ENCODE results near the gene ARG1. TPM values are rescaled to one million over a fixed set of nuclear protein-coding genes. Genes with fewer than 3 reads are reported as not detected.

Gene ARG1
- total RNA-seq, 1 donor from 2014 or later, result not detected

DNA sequence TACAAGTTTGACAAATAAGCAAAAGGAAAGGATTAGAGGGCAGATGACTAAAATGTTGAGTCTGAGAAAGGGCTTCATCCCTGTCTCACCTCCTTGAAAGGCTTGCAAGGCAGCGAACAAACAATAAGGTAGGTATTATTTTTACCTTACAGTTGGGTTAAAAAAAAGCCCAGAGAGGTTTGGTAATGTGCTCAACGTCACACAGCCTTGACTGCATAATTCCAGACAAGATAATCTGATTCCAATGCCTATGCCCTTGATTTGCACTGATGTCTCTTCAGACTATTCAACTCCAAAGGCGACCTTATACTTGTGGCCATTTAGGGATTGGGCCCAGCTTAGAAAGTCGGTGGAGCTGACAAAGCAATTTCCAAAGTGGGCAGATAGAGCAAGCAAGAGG, 1.7 kb downstream of the ARG1 start:
- H3K27me3 ChIP-seq (ENCODE audit: control insufficient read depth, insufficient read depth, low read length), result no peaks in the 10 kb centered on the region
- H3K36me3 ChIP-seq (ENCODE audit: control insufficient read depth, insufficient read depth, low read length), result no peaks in the 10 kb centered on the region
- FAIRE-seq (no peak), DNase-seq (ENCODE audit: low read depth) (no peak)
- TF ChIP-seq, protein P1, sequence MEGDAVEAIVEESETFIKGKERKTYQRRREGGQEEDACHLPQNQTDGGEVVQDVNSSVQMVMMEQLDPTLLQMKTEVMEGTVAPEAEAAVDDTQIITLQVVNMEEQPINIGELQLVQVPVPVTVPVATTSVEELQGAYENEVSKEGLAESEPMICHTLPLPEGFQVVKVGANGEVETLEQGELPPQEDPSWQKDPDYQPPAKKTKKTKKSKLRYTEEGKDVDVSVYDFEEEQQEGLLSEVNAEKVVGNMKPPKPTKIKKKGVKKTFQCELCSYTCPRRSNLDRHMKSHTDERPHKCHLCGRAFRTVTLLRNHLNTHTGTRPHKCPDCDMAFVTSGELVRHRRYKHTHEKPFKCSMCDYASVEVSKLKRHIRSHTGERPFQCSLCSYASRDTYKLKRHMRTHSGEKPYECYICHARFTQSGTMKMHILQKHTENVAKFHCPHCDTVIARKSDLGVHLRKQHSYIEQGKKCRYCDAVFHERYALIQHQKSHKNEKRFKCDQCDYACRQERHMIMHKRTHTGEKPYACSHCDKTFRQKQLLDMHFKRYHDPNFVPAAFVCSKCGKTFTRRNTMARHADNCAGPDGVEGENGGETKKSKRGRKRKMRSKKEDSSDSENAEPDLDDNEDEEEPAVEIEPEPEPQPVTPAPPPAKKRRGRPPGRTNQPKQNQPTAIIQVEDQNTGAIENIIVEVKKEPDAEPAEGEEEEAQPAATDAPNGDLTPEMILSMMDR (IDR thresholded peaks at IDR 0.05; ENCODE audit: insufficient read depth, low read length, severe bottlenecking), result no peak
- no peak overlapping the region for H3K4me3 ChIP-seq (ENCODE audit: low read depth, low read length)

- no peak overlapping the region for H3K4me3 ChIP-seq (ENCODE audit: low read depth, low read length)
- FAIRE-seq, result no peak
- TF ChIP-seq, protein P1 (IDR thresholded peaks at IDR 0.05; ENCODE audit: insufficient read depth, low read length, severe bottlenecking), result no peak
- no peaks in the 10 kb centered on the region for H3K27me3 ChIP-seq (ENCODE audit: control insufficient read depth, insufficient read depth, low read length)
- no peak for DNase-seq (ENCODE audit: low read depth)
- no peaks in the 10 kb centered on the region for H3K36me3 ChIP-seq (ENCODE audit: control insufficient read depth, insufficient read depth, low read length)
Measured at GRCh38 chr6:131575834-131576478, 2.9 kb downstream of the ARG1 start.

DNA sequence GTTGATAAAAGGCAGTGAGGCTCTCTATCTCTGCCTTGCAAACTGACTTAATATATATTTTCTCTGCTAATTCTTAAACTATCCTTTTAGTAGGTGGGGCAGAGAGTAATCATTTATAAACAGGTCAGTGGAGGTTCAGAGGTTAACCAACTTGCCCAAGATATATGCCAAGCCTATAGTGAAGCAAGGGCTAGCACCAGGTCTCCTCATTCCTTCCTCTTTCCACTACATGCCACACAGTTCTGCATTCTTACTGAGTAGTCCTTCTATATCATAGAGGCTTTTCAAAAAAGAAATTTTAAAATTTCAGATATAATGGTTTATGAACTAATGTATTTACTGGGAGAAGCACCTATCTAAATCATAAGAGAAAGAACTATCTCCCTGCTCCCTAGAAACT, 8.5 kb downstream of the ARG1 start:
- TF ChIP-seq, protein P1 (IDR thresholded peaks at IDR 0.05; ENCODE audit: insufficient read depth, low read length, severe bottlenecking), result no peak
- Histone ChIP-seq H3K4me3 (ENCODE audit: low read depth, low read length) (no peak overlapping the region), H3K36me3 (ENCODE audit: control insufficient read depth, insufficient read depth, low read length) (no peaks in the 10 kb centered on the region), H3K27me3 (ENCODE audit: control insufficient read depth, insufficient read depth, low read length) (no peaks in the 10 kb centered on the region)
- FAIRE-seq (no peak), DNase-seq (ENCODE audit: low read depth) (no peak)

DNA sequence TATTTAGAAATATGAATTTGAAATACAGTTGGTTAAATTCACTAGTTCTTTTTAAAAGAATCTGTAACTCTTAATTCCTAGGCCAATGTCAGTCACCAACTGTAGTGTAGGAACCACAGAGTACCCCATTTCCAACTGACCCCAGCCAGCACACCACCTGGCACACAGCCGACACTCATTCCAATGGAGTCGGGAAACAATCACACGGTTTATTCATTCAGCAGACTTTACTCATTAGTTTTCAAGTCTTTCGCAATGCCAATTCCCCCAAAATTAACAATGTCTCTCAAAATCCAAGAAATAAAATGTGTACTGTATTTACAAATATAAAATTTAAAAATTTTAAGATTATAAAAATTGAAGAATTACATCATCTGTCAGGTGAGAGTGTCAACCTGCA, 13.5 kb downstream of the ARG1 start:
- Histone ChIP-seq H3K4me3 (ENCODE audit: low read depth, low read length) (no peak overlapping the region), H3K27me3 (ENCODE audit: control insufficient read depth, insufficient read depth, low read length) (no peaks in the 10 kb centered on the region), H3K36me3 (ENCODE audit: control insufficient read depth, insufficient read depth, low read length) (peaks cover 5% of the 10 kb centered on the region)
- TF ChIP-seq, protein P1 (IDR thresholded peaks at IDR 0.05; ENCODE audit: insufficient read depth, low read length, severe bottlenecking), result no peak
- no peak for DNase-seq (ENCODE audit: low read depth)
- no peak for FAIRE-seq

DNA sequence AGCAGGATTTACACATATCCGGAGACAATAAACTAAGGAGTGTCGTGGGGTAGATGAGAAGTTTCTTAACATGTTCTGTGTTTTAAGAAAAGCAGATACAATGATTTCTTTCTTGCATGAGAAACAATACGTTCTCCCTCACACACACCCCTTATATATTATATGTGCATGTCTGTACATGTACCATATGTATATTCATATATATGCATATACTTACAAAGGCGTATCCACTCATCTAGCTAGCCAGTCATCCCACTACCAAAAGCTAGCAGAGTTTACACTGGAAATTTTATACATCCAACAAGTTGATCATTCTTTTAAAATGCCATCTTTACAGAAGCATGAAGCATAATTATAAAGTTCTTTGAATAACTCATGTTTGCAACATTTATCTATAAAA, 14.9 kb downstream of the ARG1 start:
- no peak for DNase-seq (ENCODE audit: low read depth)
- H3K36me3 ChIP-seq (ENCODE audit: control insufficient read depth, insufficient read depth, low read length), result peaks cover 6% of the 10 kb centered on the region
- no peak for FAIRE-seq
- no peak overlapping the region for H3K4me3 ChIP-seq (ENCODE audit: low read depth, low read length)
- no peaks in the 10 kb centered on the region for H3K27me3 ChIP-seq (ENCODE audit: control insufficient read depth, insufficient read depth, low read length)
- TF ChIP-seq, protein P1 (IDR thresholded peaks at IDR 0.05; ENCODE audit: insufficient read depth, low read length, severe bottlenecking), result no peak

DNA sequence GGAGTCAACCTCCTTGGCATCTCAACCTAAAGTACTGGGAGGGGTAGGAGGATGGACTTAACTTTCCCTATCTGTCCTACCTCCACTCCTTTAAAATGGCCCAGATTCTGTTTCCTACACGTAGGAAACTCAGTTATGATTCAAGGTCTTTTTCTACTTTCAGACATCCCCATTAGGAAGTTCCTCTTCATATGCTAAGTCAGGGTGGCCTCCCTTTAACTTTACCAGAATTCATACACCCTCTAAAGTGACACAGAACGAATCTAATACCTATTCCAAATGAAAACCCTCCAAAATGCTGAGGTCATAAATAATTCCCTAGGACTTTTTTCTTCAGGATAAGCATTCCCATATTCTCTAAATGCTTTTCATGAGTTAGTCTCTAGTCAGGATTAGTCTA, 15.6 kb downstream of the ARG1 start:
- no peaks in the 10 kb centered on the region for H3K27me3 ChIP-seq (ENCODE audit: control insufficient read depth, insufficient read depth, low read length)
- DNase-seq (ENCODE audit: low read depth) (no peak), FAIRE-seq (no peak)
- H3K4me3 ChIP-seq (ENCODE audit: low read depth, low read length), result no peak overlapping the region
- H3K36me3 ChIP-seq (ENCODE audit: control insufficient read depth, insufficient read depth, low read length), result peaks cover 7% of the 10 kb centered on the region
- TF ChIP-seq, protein P1 (IDR thresholded peaks at IDR 0.05; ENCODE audit: insufficient read depth, low read length, severe bottlenecking), result no peak

All from bronchial epithelial cell (primary cell).